HepG2 (cell line): Measurements from ENCODE around the gene SGMS1. TPM values are rescaled to one million over a fixed set of nuclear protein-coding genes. Genes with fewer than 3 reads are reported as not detected.

Source experiments
- ATAC-seq: fragments of 200-7000 bp; cut with Tn5 transposase; 3 replicates; pipeline ENCODE4 v1.9.1; 2020; ENCODE audit warnings: mild to moderate bottlenecking, moderate library complexity
- Bru-seq: library from RNA; stranded (reverse); fragments of 400-500 nt; gene quantifications from one replicate; lab custom pipeline; 2021; lab: Mats Ljungman, UMichigan
- BruChase-seq, 2 experiments: library from RNA; stranded (reverse); fragments of 400-500 nt; gene quantifications; one replicate each; lab custom pipeline; 2021; lab: Mats Ljungman, UMichigan
- BruUV-seq: library from RNA; stranded (reverse); fragments of 400-500 nt; replicated peaks from 2 replicates; lab custom pipeline; 2021; lab: Mats Ljungman, UMichigan
- CTCF ChIA-PET: fragments of 300-600 bp; formaldehyde crosslinking; extraction: SDS; loops from one replicate; lab custom pipeline; 2021; ENCODE audit warnings: low total read pairs, inconsistent platforms, low intra/inter-chr PET ratio; lab: Yijun Ruan, JAX
- POLR2A ChIA-PET: fragments of 350-600 bp; sonication (Branson Sonifier 250); formaldehyde crosslinking; loops from one replicate; lab custom pipeline; 2020; ENCODE audit warnings: antibody characterized with exemption, inconsistent platforms; lab: Yijun Ruan, JAX
- DNase-seq: peaks from one replicate; pipeline ENCODE4 v3.0.0-alpha.2; 2015; ENCODE audit warnings: low spot score
- FAIRE-seq: peaks from 3 replicates; lab custom pipeline; 2011; peaks lifted over from hg19 to GRCh38; lab: Jason Lieb, UNC
- H2AFZ ChIP-seq: one replicate; pipeline ENCODE4 v1.6.1; 2011; ENCODE audit warnings: low read length, inconsistent platforms
- H3K27ac ChIP-seq: fragments of 300-600 bp; 3 replicates; pipeline ENCODE4 v1.8.0; 2011; ENCODE audit warnings: mixed run types, mild to moderate bottlenecking, mixed read lengths, low read length, inconsistent platforms; ENCODE audit not compliant: insufficient read depth; ENCODE audit errors: extremely low read length
- H3K27me3 ChIP-seq, 2 experiments: fragments of 200-600 bp in 1 of 2; 2 replicates in 1 of 2; 3 replicates in 1 of 2; pipeline versions ENCODE4 v1.6.0 to v1.8.0; 2011; ENCODE audit warnings: low read length in 2 of 2, mild to moderate bottlenecking in 2 of 2, moderate library complexity in 2 of 2, inconsistent platforms in 1 of 2; ENCODE audit not compliant: insufficient read depth in 2 of 2, control insufficient read depth in 1 of 2
- H3K36me3 ChIP-seq, 2 experiments: fragments of 200-600 bp in 1 of 2; replicated peaks in 1 of 2; 2 replicates in 1 of 2; 3 replicates in 1 of 2; pipeline versions ENCODE4 v1.5.1 to v1.8.0; 2011; ENCODE audit warnings: low read length in 2 of 2, inconsistent platforms in 1 of 2; ENCODE audit not compliant: insufficient read depth in 2 of 2, control insufficient read depth in 1 of 2
- H3K4me1 ChIP-seq: 2 replicates; pipeline ENCODE4 v1.5.1; 2012; ENCODE audit warnings: low read length, inconsistent platforms; ENCODE audit not compliant: insufficient read depth
- H3K4me2 ChIP-seq: 2 replicates; pipeline ENCODE4 v1.6.0; 2011; ENCODE audit warnings: low read depth, low read length, inconsistent platforms
- H3K4me3 ChIP-seq, 3 experiments: fragments of 200-600 bp in 1 of 3; sonication (generic), shearing (Covaris generic) in 1 of 3; replicated peaks in 1 of 3; 2 replicates each; pipeline ENCODE4 v1.5.1; 2011 to 2016; ENCODE audit warnings: low read length in 3 of 3, inconsistent platforms in 2 of 3, low read depth in 2 of 3, mild to moderate bottlenecking in 2 of 3, control low read depth in 1 of 3, mixed read lengths in 1 of 3; ENCODE audit not compliant: insufficient read depth in 1 of 3
- H3K79me2 ChIP-seq: one replicate; pipeline ENCODE4 v1.6.1; 2011; ENCODE audit warnings: low read length, inconsistent platforms; ENCODE audit not compliant: insufficient read depth
- H3K9ac ChIP-seq: 2 replicates; pipeline ENCODE4 v1.6.0; 2011; ENCODE audit warnings: mild to moderate bottlenecking, low read depth, low read length, inconsistent platforms; ENCODE audit not compliant: insufficient read depth
- H3K9me3 ChIP-seq: 2 replicates; pipeline ENCODE4 v1.5.1; 2012; ENCODE audit warnings: mild to moderate bottlenecking, low read length
- H4K20me1 ChIP-seq: 2 replicates; pipeline ENCODE4 v1.6.0; 2011; ENCODE audit warnings: inconsistent platforms, mild to moderate bottlenecking, low read length, moderate library complexity; ENCODE audit not compliant: insufficient read depth
- ARNT2 ChIP-seq: sonication (generic); formaldehyde crosslinking; IDR thresholded peaks from 2 replicates; pipeline ENCODE4 v1.8.0; 2022; ENCODE audit warnings: mild to moderate bottlenecking, low read depth, missing genetic modification reagents, moderate library complexity
- FOSL1 ChIP-seq: sonication (generic); formaldehyde crosslinking; IDR thresholded peaks from 2 replicates; pipeline ENCODE4 v1.9.0; 2021; ENCODE audit warnings: missing genetic modification reagents, borderline replicate concordance
- GTF2F1 ChIP-seq: fragments of 150-350 bp; IDR thresholded peaks from 2 replicates; pipeline ENCODE4 v1.6.1; 2014; ENCODE audit warnings: low read length
- GZF1 ChIP-seq: sonication (generic); formaldehyde crosslinking; IDR thresholded peaks from 2 replicates; pipeline ENCODE4 v1.5.1; 2020; ENCODE audit warnings: mild to moderate bottlenecking, missing genetic modification reagents
- NFE2L2 ChIP-seq: fragments of 150-350 bp; IDR thresholded peaks from 2 replicates; pipeline ENCODE4 v1.6.1; 2014; ENCODE audit warnings: low read length
- SMAD9 ChIP-seq: sonication (generic); formaldehyde crosslinking; IDR thresholded peaks from 2 replicates; pipeline ENCODE4 v1.5.1; 2020; ENCODE audit warnings: mild to moderate bottlenecking, missing genetic modification reagents
- ZIK1 ChIP-seq: sonication (generic); formaldehyde crosslinking; IDR thresholded peaks from 2 replicates; pipeline ENCODE4 v1.5.0; 2020; ENCODE audit warnings: mild to moderate bottlenecking, low read depth, missing genetic modification reagents, borderline replicate concordance
- ZNF577 ChIP-seq: sonication (generic); formaldehyde crosslinking; IDR thresholded peaks from 2 replicates; pipeline ENCODE4 v1.4.0; 2020; ENCODE audit warnings: mild to moderate bottlenecking, low read depth, missing genetic modification reagents, borderline replicate concordance
- WGBS: methylation state at CpG from one replicate; pipeline ENCODE4 v1.1.6; 2017; ENCODE audit warnings: low lambda C conversion rate; 5-methylcytosine and 5-hydroxymethylcytosine counted together
- in situ Hi-C: cut with HindIII; loops from 2 replicates; pipeline ENCODE4 v1.10.0; 2017; ENCODE audit warnings: low pct_unique_long_range_greater_than_20kb; ENCODE audit not compliant: extremely low pct_ligation_motif_present
- intact Hi-C: fragments of 100-400 bp; cut with micrococcal nuclease; formaldehyde crosslinking; loops from one replicate; pipeline ENCODE4 v1.10.0; 2022; ENCODE audit not compliant: unreplicated experiment
- long read RNA-seq, 2 experiments: library from RNA in 1 of 2; library from polyadenylated mRNA in 1 of 2; stranded (forward) in 1 of 2; unstranded in 1 of 2; transcript quantifications; one replicate each; pipeline ENCODE4 v2.0.0, GENCODE V29; 2019 to 2022
- polyA minus RNA-seq, 3 experiments: library from RNA; depleted of rRNA, polyadenylated mRNA; stranded (reverse); fragments of >200 nt; gene quantifications; 2 replicates each; pipeline ENCODE4 v1.2.3, GENCODE V29; 2011; ENCODE audit warnings: low replicate concordance in 1 of 3
- polyA plus RNA-seq, 8 experiments: library from polyadenylated mRNA; depleted of rRNA in 3 of 8; stranded (reverse) in 7 of 8; unstranded in 1 of 8; fragments of >200 nt; fragmentation: Illumina TruSeq in 4 of 8; extraction: Trizol in 4 of 8; gene quantifications; 2 replicates each; pipeline versions ENCODE4 v1.2.1 to v1.2.3, GENCODE V29; 2011 to 2016; ENCODE audit warnings: low read depth in 4 of 8, missing spikeins in 1 of 8, mixed read lengths in 1 of 8; ENCODE audit not compliant: insufficient read depth in 1 of 8
- total RNA-seq, 5 experiments: library from RNA; depleted of rRNA; stranded (reverse); fragments of >200 nt; fragmentation: Illumina TruSeq; extraction: Trizol; gene quantifications; 2 replicates each; pipeline ENCODE4 v1.2.3, GENCODE V29; 2016; ENCODE audit warnings: low read depth in 1 of 5
- TF ChIP-seq, protein P1 (sequence below): sonication (generic); formaldehyde crosslinking; IDR thresholded peaks from 2 replicates; pipeline ENCODE4 v1.4.0; 2020; ENCODE audit warnings: mild to moderate bottlenecking, missing genetic modification reagents
- TF ChIP-seq, protein P2 (sequence below): sonication (generic); formaldehyde crosslinking; IDR thresholded peaks from 2 replicates; pipeline ENCODE4 v1.4.0; 2020; ENCODE audit warnings: mild to moderate bottlenecking, low read depth, missing genetic modification reagents

SGMS1 gene
- total RNA-seq (2016; rRNA removed; fragmentation: Illumina TruSeq; extraction: Trizol) (13.1 and 15.1 TPM in 2 replicates), polyA plus RNA-seq (2011; rRNA removed) (6.2 and 6.5 TPM in 2 replicates), polyA minus RNA-seq (2011; rRNA and poly(A)+ RNA removed; ENCODE audit: low replicate concordance) (8.4 and 35.9 TPM in 2 replicates), Bru-seq, nascent RNA (percentile 76 among the genes with signal in this experiment), BruChase-seq, experiment 1, labeled RNA remaining after a 6-hour chase (percentile 57 among the genes with signal in this experiment), BruChase-seq, experiment 2, labeled RNA remaining after a 2-hour chase (percentile 59 among the genes with signal in this experiment)
- 38.8 and 42.6 TPM in 2 replicates for total RNA-seq (2016; cell fraction: cytosol; rRNA removed; fragmentation: Illumina TruSeq; extraction: Trizol; ENCODE audit: low read depth)
- 12.0 and 16.0 TPM in 2 replicates for total RNA-seq (2016; cell fraction: insoluble cytoplasmic fraction; rRNA removed; fragmentation: Illumina TruSeq; extraction: Trizol)
- 15.3 and 19.7 TPM in 2 replicates for total RNA-seq (2016; cell fraction: membrane; rRNA removed; fragmentation: Illumina TruSeq; extraction: Trizol)
- total RNA-seq (2016; cell fraction: nucleus; rRNA removed; fragmentation: Illumina TruSeq; extraction: Trizol) = 29.3 and 32.5 TPM in 2 replicates
- 4.5 and 5.3 TPM in 2 replicates for polyA plus RNA-seq (2011; cell fraction: cytosol; rRNA removed)
- 7.2 and 8.6 TPM in 2 replicates for polyA plus RNA-seq (2011; cell fraction: nucleus; rRNA removed)
- polyA plus RNA-seq (2012) = 9.9 and 11.1 TPM in 2 replicates
- polyA plus RNA-seq (2016; cell fraction: cytosol; fragmentation: Illumina TruSeq; extraction: Trizol; ENCODE audit: low read depth) = 1.4 and 1.7 TPM in 2 replicates
- 9.2 and 10.6 TPM in 2 replicates for polyA plus RNA-seq (2016; cell fraction: insoluble cytoplasmic fraction; fragmentation: Illumina TruSeq; extraction: Trizol; ENCODE audit: low read depth)
- polyA plus RNA-seq (2016; cell fraction: membrane; fragmentation: Illumina TruSeq; extraction: Trizol; ENCODE audit: low read depth) = 4.5 and 5.4 TPM in 2 replicates
- 10.6 and 13.6 TPM in 2 replicates for polyA plus RNA-seq (2016; cell fraction: nucleus; fragmentation: Illumina TruSeq; extraction: Trizol; ENCODE audit: insufficient read depth, low read depth)
- polyA minus RNA-seq (2011; cell fraction: cytosol; rRNA and poly(A)+ RNA removed) = 7.3 and 10.5 TPM in 2 replicates
- 55.9 and 58.2 TPM in 2 replicates for polyA minus RNA-seq (2011; cell fraction: nucleus; rRNA and poly(A)+ RNA removed)
- long read RNA-seq, experiment 1, transcript SGMS1-202 (11 exons, 3,744 nt) = major isoform, 6 of 12 reads
- long read RNA-seq, experiment 1, partial matches to known transcripts = 4 of 12 reads
- long read RNA-seq, experiment 1, other reads (novel, unspliced or antisense) = 2 of 12 reads
- long read RNA-seq, experiment 2, partial matches to known transcripts = 2 of 10 reads
- long read RNA-seq, experiment 2, other reads (novel, unspliced or antisense) = 6 of 10 reads

DNA sequence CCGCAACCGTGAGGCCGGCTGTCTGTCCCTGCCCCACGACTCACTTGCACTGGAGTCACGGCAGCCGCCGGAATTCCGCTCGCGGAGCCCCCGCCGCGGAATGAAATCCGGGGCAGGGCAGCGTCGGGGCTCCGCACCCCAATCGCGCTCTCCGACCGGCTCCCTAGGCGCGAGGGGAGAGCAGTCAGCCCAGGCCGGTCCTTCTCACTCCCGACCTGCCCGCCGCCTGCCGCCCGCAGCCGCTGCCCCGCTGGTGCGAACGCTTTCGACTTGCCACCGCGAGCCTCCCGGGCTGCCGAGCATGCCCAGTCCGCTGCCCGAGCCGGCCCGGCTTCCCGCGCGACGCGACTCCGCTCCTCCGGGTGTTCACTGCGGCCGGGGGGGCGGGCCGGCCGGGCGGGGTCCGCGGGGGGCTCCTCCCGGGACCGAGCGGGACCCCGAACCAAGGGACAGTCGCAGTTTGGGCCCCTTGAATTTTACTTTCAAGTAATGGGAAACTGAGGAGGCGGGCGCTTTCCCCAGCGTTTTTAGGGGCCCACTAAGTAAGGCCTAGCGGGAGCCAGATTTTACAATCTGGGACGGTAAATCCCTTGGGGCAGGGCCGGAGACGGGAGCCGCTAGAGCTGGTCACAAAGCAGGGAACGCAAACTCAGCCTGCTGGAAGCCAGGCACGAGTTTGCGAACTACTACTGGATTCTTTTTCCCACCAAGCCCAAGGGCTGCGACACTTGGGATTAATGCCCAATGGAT lies at the start of gene SGMS1:
Gene SGMS1 (minus strand): TSS at position 294 of the 750 bp plus-strand sequence. CDS start 279,842 bp downstream, outside the sequence.
- POLR2A ChIA-PET = interaction anchor here (0.8 to 4.6 kb wide), 20 partner anchors 8 to 259 kb away, joined by 3 to 34 read pairs (median 6); partner anchors contain the start of gene ASAH2B
- DNase-seq (peak; percentile 68), FAIRE-seq (no peak), ATAC-seq (peak; percentile 64)
- H3K4me1 ChIP-seq = peaks cover 29% of the 10 kb centered on the region
- H3K9ac ChIP-seq = peak within 1 kb of the TSS; percentile 94
- in situ Hi-C loops = loop anchor here (5.0 kb wide), 1 partner anchor 62 kb away; no protein-coding TSS in a partner anchor
- peaks cover 1 to 2% of the 10 kb centered on the region in 2 experiments; a peak in 1 of 5 replicates for H3K36me3 ChIP-seq
- H3K9me3 ChIP-seq = no peaks in the 10 kb centered on the region
- peak within 1 kb of the TSS; percentile 88 for H3K4me2 ChIP-seq
- peaks cover 11% of the 10 kb centered on the region for H4K20me1 ChIP-seq
- peak within 1 kb of the TSS; percentile 68 for H2AFZ ChIP-seq
- no peaks in the 10 kb centered on the region; a peak in 1 of 5 replicates for H3K27me3 ChIP-seq
- intact Hi-C loops = loop anchor here (1.0 to 10.0 kb wide), 3 partner anchors 52 to 257 kb away; no protein-coding TSS in a partner anchor
- peak within 1 kb of the TSS; percentile 99 for H3K27ac ChIP-seq
- CTCF ChIA-PET = no interaction called here
- WGBS = 2% methylated on average over 9 of the region's 74 CpGs
- H3K79me2 ChIP-seq = peaks cover 43% of the 10 kb centered on the region
- H3K4me3 ChIP-seq = peak within 1 kb of the TSS; percentile 86 to 91 (median 88)
- TSS peak; percentile 49 for BruUV-seq
- TF ChIP-seq ZNF577 (CRISPR knock-in tag) (no peak), ZIK1 (CRISPR knock-in tag) (no peak), FOSL1 (no peak), ARNT2 (peak; percentile 80; the same call in 1 of the 2 replicates), GZF1 (CRISPR knock-in tag) (no peak), NFE2L2 (no peak), GTF2F1 (no peak), SMAD9 (CRISPR knock-in tag) (no peak)
- TF ChIP-seq, protein P1, sequence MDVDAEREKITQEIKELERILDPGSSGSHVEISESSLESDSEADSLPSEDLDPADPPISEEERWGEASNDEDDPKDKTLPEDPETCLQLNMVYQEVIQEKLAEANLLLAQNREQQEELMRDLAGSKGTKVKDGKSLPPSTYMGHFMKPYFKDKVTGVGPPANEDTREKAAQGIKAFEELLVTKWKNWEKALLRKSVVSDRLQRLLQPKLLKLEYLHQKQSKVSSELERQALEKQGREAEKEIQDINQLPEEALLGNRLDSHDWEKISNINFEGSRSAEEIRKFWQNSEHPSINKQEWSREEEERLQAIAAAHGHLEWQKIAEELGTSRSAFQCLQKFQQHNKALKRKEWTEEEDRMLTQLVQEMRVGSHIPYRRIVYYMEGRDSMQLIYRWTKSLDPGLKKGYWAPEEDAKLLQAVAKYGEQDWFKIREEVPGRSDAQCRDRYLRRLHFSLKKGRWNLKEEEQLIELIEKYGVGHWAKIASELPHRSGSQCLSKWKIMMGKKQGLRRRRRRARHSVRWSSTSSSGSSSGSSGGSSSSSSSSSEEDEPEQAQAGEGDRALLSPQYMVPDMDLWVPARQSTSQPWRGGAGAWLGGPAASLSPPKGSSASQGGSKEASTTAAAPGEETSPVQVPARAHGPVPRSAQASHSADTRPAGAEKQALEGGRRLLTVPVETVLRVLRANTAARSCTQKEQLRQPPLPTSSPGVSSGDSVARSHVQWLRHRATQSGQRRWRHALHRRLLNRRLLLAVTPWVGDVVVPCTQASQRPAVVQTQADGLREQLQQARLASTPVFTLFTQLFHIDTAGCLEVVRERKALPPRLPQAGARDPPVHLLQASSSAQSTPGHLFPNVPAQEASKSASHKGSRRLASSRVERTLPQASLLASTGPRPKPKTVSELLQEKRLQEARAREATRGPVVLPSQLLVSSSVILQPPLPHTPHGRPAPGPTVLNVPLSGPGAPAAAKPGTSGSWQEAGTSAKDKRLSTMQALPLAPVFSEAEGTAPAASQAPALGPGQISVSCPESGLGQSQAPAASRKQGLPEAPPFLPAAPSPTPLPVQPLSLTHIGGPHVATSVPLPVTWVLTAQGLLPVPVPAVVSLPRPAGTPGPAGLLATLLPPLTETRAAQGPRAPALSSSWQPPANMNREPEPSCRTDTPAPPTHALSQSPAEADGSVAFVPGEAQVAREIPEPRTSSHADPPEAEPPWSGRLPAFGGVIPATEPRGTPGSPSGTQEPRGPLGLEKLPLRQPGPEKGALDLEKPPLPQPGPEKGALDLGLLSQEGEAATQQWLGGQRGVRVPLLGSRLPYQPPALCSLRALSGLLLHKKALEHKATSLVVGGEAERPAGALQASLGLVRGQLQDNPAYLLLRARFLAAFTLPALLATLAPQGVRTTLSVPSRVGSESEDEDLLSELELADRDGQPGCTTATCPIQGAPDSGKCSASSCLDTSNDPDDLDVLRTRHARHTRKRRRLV (CRISPR knock-in tag) = 0 out of 2 replicates have a peak, but pooled peaks have one; percentile 8
- TF ChIP-seq, protein P2, sequence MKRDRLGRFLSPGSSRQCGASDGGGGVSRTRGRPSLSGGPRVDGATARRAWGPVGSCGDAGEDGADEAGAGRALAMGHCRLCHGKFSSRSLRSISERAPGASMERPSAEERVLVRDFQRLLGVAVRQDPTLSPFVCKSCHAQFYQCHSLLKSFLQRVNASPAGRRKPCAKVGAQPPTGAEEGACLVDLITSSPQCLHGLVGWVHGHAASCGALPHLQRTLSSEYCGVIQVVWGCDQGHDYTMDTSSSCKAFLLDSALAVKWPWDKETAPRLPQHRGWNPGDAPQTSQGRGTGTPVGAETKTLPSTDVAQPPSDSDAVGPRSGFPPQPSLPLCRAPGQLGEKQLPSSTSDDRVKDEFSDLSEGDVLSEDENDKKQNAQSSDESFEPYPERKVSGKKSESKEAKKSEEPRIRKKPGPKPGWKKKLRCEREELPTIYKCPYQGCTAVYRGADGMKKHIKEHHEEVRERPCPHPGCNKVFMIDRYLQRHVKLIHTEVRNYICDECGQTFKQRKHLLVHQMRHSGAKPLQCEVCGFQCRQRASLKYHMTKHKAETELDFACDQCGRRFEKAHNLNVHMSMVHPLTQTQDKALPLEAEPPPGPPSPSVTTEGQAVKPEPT (CRISPR knock-in tag) = no peak
